ENCODE results near the gene LRRFIP2.

LRRFIP2 gene

DNA sequence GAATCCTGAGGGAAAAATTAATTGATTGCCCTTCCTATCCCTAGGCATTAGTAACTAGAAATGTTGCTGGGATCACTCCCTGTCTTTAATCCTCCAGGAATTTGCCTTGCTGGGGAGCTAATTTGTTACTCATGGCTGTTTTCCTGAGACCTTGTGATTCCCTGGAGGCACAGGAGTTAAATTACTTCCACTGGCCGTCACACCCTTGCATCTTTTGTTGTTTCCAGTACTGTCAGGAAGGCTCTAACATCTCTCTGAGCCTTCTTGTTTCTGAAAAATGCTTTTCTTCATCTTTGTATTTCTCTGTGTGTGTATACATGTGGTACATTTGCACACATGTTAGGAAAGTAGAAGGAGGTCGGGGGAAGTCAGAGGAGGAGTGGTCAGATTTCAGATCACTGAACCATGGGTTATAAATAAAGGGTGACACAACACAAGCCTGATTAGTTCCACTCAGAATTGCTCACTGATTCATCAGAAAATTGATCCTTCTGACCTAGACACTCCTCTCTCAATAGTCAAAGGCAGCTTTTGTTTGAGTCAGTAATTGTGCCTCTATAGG, 23.5 kb upstream of the LRRFIP2 start:
- TF ChIP-seq, protein P1, sequence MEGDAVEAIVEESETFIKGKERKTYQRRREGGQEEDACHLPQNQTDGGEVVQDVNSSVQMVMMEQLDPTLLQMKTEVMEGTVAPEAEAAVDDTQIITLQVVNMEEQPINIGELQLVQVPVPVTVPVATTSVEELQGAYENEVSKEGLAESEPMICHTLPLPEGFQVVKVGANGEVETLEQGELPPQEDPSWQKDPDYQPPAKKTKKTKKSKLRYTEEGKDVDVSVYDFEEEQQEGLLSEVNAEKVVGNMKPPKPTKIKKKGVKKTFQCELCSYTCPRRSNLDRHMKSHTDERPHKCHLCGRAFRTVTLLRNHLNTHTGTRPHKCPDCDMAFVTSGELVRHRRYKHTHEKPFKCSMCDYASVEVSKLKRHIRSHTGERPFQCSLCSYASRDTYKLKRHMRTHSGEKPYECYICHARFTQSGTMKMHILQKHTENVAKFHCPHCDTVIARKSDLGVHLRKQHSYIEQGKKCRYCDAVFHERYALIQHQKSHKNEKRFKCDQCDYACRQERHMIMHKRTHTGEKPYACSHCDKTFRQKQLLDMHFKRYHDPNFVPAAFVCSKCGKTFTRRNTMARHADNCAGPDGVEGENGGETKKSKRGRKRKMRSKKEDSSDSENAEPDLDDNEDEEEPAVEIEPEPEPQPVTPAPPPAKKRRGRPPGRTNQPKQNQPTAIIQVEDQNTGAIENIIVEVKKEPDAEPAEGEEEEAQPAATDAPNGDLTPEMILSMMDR (IDR thresholded peaks at IDR 0.05) = no peak

DNA sequence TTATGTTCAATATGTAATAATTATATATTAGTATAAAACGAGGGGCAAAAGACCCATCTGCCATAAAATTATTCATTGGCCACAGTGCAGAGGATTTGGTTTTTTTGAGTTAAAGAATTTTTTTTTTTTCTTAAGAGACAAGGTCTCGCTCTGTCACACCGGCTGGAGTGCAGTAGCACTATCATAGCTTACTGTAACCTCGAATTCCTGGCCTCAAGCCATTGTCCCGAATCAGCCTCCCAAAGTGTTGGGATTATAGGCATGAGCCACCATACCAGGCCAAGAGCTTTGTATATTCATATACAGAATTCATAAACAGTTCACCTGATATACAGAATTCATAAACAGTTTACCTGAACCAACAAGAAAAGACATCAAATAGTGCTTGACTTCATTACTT, 20.2 kb upstream of the LRRFIP2 start:
- TF ChIP-seq, protein P1 (IDR thresholded peaks at IDR 0.05) = no peak

DNA sequence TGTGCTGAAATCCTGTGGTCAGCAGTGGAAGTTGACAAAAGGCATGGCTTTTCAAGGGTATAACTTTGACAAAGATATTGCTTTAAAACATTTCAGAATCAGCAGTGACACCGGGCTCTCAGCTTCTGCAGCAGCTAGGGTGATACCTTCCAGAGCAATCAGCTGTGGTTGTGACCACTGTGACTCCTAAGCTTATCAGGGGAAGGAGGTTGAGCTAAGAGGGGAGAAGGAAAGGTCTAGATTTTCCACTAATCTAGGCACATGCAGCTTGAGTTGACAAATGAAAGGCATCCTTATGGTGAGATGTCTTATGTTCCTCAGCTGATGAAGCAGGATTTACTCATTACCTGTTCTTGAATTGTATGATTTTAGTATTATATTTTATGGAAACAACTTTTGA, 16.3 kb upstream of the LRRFIP2 start:
- TF ChIP-seq, protein P1 (IDR thresholded peaks at IDR 0.05) = no peak

DNA sequence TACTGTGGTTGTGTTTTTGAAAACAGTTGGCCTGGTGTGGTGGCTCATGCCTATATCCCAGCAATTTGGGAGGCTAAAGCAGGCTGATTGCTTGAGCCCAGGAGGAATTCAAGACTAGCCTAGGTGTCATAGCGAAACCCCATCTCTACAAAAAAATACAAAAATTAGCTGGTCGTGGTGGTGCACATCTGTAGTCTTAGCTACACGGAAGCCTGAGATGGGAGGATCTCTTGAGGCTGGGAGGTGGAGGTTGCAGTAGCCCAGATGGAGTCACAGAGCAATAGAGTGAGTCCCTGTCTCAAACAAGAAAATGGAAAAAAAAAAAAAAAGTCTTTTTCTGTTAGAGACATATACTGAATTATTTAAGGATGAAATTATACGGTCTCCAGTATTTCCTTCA, 14.7 kb upstream of the LRRFIP2 start:
- TF ChIP-seq, protein P1 (IDR thresholded peaks at IDR 0.05) = no peak

DNA sequence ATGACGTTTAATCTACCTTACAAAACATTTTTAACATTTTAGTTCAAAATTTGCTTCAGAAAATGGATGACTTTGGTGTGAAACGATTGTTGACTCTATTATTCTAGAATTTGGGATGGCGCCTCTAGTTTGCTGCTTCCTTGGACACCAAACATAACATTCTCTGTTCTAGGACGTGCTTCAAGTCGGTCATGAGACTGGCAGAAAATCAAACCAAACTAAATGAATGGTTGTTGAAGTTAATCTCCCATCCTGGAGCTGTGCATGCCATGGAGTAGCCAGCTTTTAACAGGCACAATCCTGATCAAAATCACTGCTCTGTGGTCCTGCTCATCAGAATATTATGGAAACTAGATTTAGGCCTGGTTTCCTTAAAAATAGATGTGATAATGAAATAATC, 9.6 kb upstream of the LRRFIP2 start:
- TF ChIP-seq, protein P1 (IDR thresholded peaks at IDR 0.05) = no peak

DNA sequence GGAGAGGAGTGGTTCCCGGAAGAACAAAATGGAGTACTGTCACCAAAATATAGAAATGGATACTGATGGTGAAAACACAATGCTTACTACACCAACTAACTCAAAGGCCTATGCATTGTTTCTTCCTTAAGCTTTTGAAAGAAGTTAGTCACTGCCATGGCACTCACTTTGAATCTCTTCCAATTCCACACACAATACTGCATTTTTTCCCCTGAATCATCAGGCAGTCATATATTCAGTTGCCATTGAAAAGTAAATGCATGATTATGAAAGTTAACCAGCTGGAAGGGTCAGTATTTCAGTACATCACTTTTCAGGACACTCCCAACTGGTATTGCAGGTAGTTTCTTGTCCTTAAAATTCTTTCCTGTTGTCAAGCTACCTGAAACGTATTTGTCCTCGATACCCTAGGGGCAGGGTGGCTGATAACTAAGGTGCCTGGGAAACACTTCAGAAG, 9.0 kb upstream of the LRRFIP2 start:
- TF ChIP-seq, protein P1 (IDR thresholded peaks at IDR 0.05) = no peak

DNA sequence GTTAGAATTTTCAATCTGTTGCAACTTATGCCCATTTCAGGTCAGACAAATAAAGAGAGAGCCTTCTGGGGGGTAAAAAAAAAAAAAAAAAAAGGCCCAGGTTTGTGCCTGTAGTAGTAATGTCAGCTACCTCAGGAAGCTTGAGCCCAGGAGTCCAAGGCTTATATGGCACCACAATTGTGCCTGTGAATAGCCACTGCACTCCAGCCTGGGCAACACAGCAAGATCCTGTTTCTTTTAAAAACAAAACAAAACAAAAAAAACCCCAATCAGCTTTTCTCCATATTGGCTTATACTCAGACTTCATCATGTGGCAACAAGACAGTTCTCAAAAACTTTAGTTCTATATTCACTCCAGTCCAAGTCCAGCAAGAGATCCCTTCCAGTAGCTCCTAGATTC, 8.4 kb upstream of the LRRFIP2 start:
- TF ChIP-seq, protein P1 (IDR thresholded peaks at IDR 0.05) = no peak

DNA sequence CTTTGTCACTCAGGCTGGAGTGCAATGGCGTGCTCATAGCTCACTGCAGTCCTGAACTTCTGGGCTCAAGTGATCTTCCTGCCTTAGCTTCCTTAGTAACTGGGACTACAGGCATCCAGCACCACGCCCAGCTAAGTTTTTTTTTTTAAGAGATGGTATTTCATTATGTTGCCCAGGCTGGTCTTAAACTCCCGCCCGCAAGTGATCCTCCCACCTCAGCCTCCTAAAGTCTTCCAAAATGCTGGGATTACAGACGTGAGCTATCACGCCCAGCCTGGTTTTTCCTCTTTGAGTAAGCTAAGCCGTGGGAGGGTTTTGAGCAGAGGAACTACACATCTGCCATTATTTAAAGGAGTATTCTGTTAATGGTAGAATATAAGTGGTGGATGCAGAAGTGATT, 7.4 kb upstream of the LRRFIP2 start:
- TF ChIP-seq, protein P1 (IDR thresholded peaks at IDR 0.05) = no peak

Measured in LNCAP (cell line).